Panc1 (cell line): ENCODE results near the gene ARHGEF38. TPM values are rescaled to one million over a fixed set of nuclear protein-coding genes. Genes with fewer than 3 reads are reported as not detected.

Source experiments
- ATAC-seq: fragments of 200-7000 bp; cut with Tn5 transposase; 2 replicates; pipeline ENCODE4 v1.9.1; 2020; ENCODE audit warnings: mild to moderate bottlenecking, moderate library complexity
- BruUV-seq: library from RNA; stranded (reverse); fragments of 400-500 nt; replicated peaks from 2 replicates; lab custom pipeline; 2021; lab: Mats Ljungman, UMichigan
- CTCF ChIA-PET: fragments of 300-600 bp; sonication (Branson Sonifier 250); formaldehyde crosslinking; loops from one replicate; lab custom pipeline; 2022; ENCODE audit warnings: antibody characterized with exemption; lab: Charles Lee
- POLR2A ChIA-PET: fragments of 300-600 bp; sonication (Branson Sonifier 250); formaldehyde crosslinking; loops from one replicate; lab custom pipeline; 2022; ENCODE audit warnings: antibody characterized with exemption; lab: Charles Lee
- DNase-seq: peaks from one replicate; pipeline ENCODE4 v3.0.0-alpha.2; 2010; ENCODE audit warnings: low read depth, low spot score
- H3K27ac ChIP-seq: 2 replicates; pipeline ENCODE4 v1.5.1; 2011; ENCODE audit warnings: mild to moderate bottlenecking, low read length, inconsistent platforms
- H3K27me3 ChIP-seq: fragments of 200-500 bp; sonication (Bioruptor generic); 2 replicates; pipeline ENCODE4 v1.6.0; 2014; ENCODE audit warnings: low read length, inconsistent platforms; ENCODE audit not compliant: control insufficient read depth, insufficient read depth
- H3K36me3 ChIP-seq: fragments of 200-500 bp; sonication (Bioruptor generic); 2 replicates; pipeline ENCODE4 v1.5.1; 2014; ENCODE audit warnings: inconsistent platforms, mild to moderate bottlenecking, low read length, moderate library complexity; ENCODE audit not compliant: control insufficient read depth, insufficient read depth
- H3K4me1 ChIP-seq: 2 replicates; pipeline ENCODE4 v1.5.1; 2011; ENCODE audit warnings: inconsistent platforms, mild to moderate bottlenecking, low read length, moderate library complexity; ENCODE audit not compliant: control insufficient read depth, insufficient read depth
- H3K4me3 ChIP-seq, 2 experiments: 2 replicates each; pipeline ENCODE4 v1.5.1; 2011 to 2012; ENCODE audit warnings: low read depth in 2 of 2, low read length in 2 of 2, mild to moderate bottlenecking in 2 of 2, inconsistent platforms in 1 of 2, moderate library complexity in 1 of 2
- H3K9me3 ChIP-seq: fragments of 200-500 bp; sonication (Bioruptor generic); 2 replicates; pipeline ENCODE4 v1.5.1; 2014; ENCODE audit warnings: low read depth, mild to moderate bottlenecking, inconsistent platforms, low read length, moderate library complexity; ENCODE audit not compliant: control insufficient read depth, insufficient read depth
- CTCF ChIP-seq: fragments of 450-650 bp; IDR thresholded peaks from 2 replicates; pipeline ENCODE4 v1.5.1; 2017; ENCODE audit warnings: mild to moderate bottlenecking
- POLR2AphosphoS5 ChIP-seq: IDR thresholded peaks from 2 replicates; pipeline ENCODE4 v1.6.1; 2012; ENCODE audit warnings: mild to moderate bottlenecking, low read depth, low read length, moderate library complexity
- REST ChIP-seq, 2 experiments: IDR thresholded peaks; 2 replicates each; pipeline ENCODE4 v1.6.1; 2011 to 2012; ENCODE audit warnings: low read depth in 2 of 2, control low read depth in 1 of 2, low read length in 1 of 2, mild to moderate bottlenecking in 1 of 2, moderate library complexity in 1 of 2; ENCODE audit not compliant: insufficient read depth in 1 of 2
- SIN3A ChIP-seq: IDR thresholded peaks from 2 replicates; pipeline ENCODE4 v1.6.1; 2012; ENCODE audit warnings: low read depth, mild to moderate bottlenecking, low read length, moderate library complexity, borderline replicate concordance; ENCODE audit not compliant: insufficient read depth
- TCF7L2 ChIP-seq: IDR thresholded peaks from 2 replicates; pipeline ENCODE4 v1.6.1; 2011; ENCODE audit warnings: mild to moderate bottlenecking, low read depth, low read length, inconsistent platforms
- in situ Hi-C: cut with HindIII; loops from 2 replicates; pipeline ENCODE4 v1.10.0; 2016; ENCODE audit warnings: low sequenced_read_pairs, low pct_unique_long_range_greater_than_20kb
- intact Hi-C: fragments of 100-400 bp; cut with micrococcal nuclease; formaldehyde crosslinking; loops from one replicate; pipeline ENCODE4 v1.10.0; 2022; ENCODE audit not compliant: unreplicated experiment
- total RNA-seq: library from RNA; stranded (reverse); gene quantifications from one replicate; pipeline ENCODE4 v1.2.1, GENCODE V29; 2021; ENCODE audit not compliant: unreplicated experiment

The ARHGEF38 gene
- total RNA-seq, 1 experiment from 2014 or later = not detected

- intact Hi-C loops = no loop called here
- Histone ChIP-seq H3K27ac (no peak overlapping the region), H3K4me3 (no peak overlapping the region), H3K27me3 (no peaks in the 10 kb centered on the region), H3K36me3 (no peaks in the 10 kb centered on the region), H3K9me3 (no peaks in the 10 kb centered on the region), H3K4me1 (no peaks in the 10 kb centered on the region)
- in situ Hi-C loops = no loop called here
- CTCF ChIA-PET = no interaction called here
- TF ChIP-seq SIN3A (no peak), CTCF (no peak), TCF7L2 (no peak), POLR2AphosphoS5 (no peak), REST (IDR thresholded peaks at IDR 0.05; ENCODE audit: insufficient read depth in 1 of 2, low read depth in 2 of 2, low read length in 1 of 2) (no peak)
- ATAC-seq (no peak), DNase-seq (no peak)
- BruUV-seq = no TSS peak
- POLR2A ChIA-PET = no interaction called here
These were observed 78.5 kb downstream of the ARHGEF38 start for GRCh38 chr4:105630670-105631655.

- ChIA-PET POLR2A (no interaction called here), CTCF (no interaction called here)
- in situ Hi-C loops = no loop called here
- no peaks in the 10 kb centered on the region for H3K36me3 ChIP-seq
- no peaks in the 10 kb centered on the region for H3K4me1 ChIP-seq
- DNase-seq (no peak), ATAC-seq (no peak)
- BruUV-seq = no TSS peak
- H3K9me3 ChIP-seq = no peaks in the 10 kb centered on the region
- H3K27ac ChIP-seq = no peak overlapping the region
- intact Hi-C loops = no loop called here
- TF ChIP-seq POLR2AphosphoS5 (no peak), REST (IDR thresholded peaks at IDR 0.05; ENCODE audit: insufficient read depth in 1 of 2, low read depth in 2 of 2, low read length in 1 of 2) (no peak), CTCF (no peak), TCF7L2 (no peak), SIN3A (no peak)
- no peaks in the 10 kb centered on the region for H3K27me3 ChIP-seq
- H3K4me3 ChIP-seq = no peak overlapping the region
These were observed 79.5 kb downstream of the ARHGEF38 start for GRCh38 chr4:105631818-105632400.
